ENCODE measurements around the gene UST. TPM values are rescaled to one million over a fixed set of nuclear protein-coding genes. Genes with fewer than 3 reads are reported as not detected.

Gene UST
- total RNA-seq, 2 donors from 2014 or later = 15.3 to 16.3 TPM

- Mint-ChIP-seq H3K27me3 (ENCODE audit: insufficient read depth) (no peaks in the 10 kb centered on the region), H3K36me3 (ENCODE audit: low read depth) (peaks cover 6% of the 10 kb centered on the region), H3K27ac (no peak overlapping the region), H3K4me3 (no peak overlapping the region), H3K4me1 (no peaks in the 10 kb centered on the region), H3K9me3 (no peaks in the 10 kb centered on the region)
- Histone ChIP-seq H3K9ac (ENCODE audit: extremely low read depth, low read length, poor library complexity, severe bottlenecking) (no peak overlapping the region), H3K36me3 (ENCODE audit: control insufficient read depth, insufficient read depth, low read length) (no peaks in the 10 kb centered on the region), H3K4me1 (ENCODE audit: control insufficient read depth, insufficient read depth, low read length) (no peaks in the 10 kb centered on the region), H3K27ac (ENCODE audit: low read depth, low read length) (no peak overlapping the region), H3K4me3 (ENCODE audit: low read length) (no peak overlapping the region), H3K27me3 (ENCODE audit: control insufficient read depth, insufficient read depth, low read length, poor library complexity, severe bottlenecking) (no peaks in the 10 kb centered on the region), H3K9me3 (ENCODE audit: control insufficient read depth, low read length) (no peaks in the 10 kb centered on the region)
- no peak for TF ChIP-seq CTCF (conservative IDR thresholded peaks at IDR 0.05)
- DNase-seq = no peak
- 82 to 96% methylated on average over 4 to 6 of the region's 6 CpGs for WGBS, 2 experiments (ENCODE audit: insufficient coverage in 1 of 2, insufficient read length in 1 of 2)
Observed at GRCh38 chr6:149079911-149080491, 333.2 kb downstream of the UST start.

GRCh38 chr6:149080511-149080910 lies 333.7 kb downstream of the UST start:
- Histone ChIP-seq H3K27ac (ENCODE audit: low read depth, low read length) (no peak overlapping the region), H3K36me3 (ENCODE audit: control insufficient read depth, insufficient read depth, low read length) (no peaks in the 10 kb centered on the region), H3K9me3 (ENCODE audit: control insufficient read depth, low read length) (no peaks in the 10 kb centered on the region), H3K4me3 (ENCODE audit: low read length) (no peak overlapping the region), H3K9ac (ENCODE audit: extremely low read depth, low read length, poor library complexity, severe bottlenecking) (no peak overlapping the region), H3K27me3 (ENCODE audit: control insufficient read depth, insufficient read depth, low read length, poor library complexity, severe bottlenecking) (no peaks in the 10 kb centered on the region), H3K4me1 (ENCODE audit: control insufficient read depth, insufficient read depth, low read length) (no peaks in the 10 kb centered on the region)
- TF ChIP-seq CTCF (conservative IDR thresholded peaks at IDR 0.05) = no peak
- Mint-ChIP-seq H3K27ac (no peak overlapping the region), H3K36me3 (ENCODE audit: low read depth) (peaks cover 3% of the 10 kb centered on the region), H3K4me1 (no peaks in the 10 kb centered on the region), H3K27me3 (ENCODE audit: insufficient read depth) (no peaks in the 10 kb centered on the region), H3K9me3 (no peaks in the 10 kb centered on the region), H3K4me3 (no peak overlapping the region)
- no peak for DNase-seq
- 90 to 98% methylated on average over 5 of the region's 5 CpGs for WGBS, 2 experiments (ENCODE audit: insufficient coverage in 1 of 2, insufficient read length in 1 of 2)

GRCh38 chr6:149081281-149081680 lies 334.5 kb downstream of the UST start:
- Mint-ChIP-seq H3K27ac (no peak overlapping the region), H3K36me3 (ENCODE audit: low read depth) (no peaks in the 10 kb centered on the region), H3K9me3 (no peaks in the 10 kb centered on the region), H3K27me3 (ENCODE audit: insufficient read depth) (no peaks in the 10 kb centered on the region), H3K4me3 (no peak overlapping the region), H3K4me1 (no peaks in the 10 kb centered on the region)
- DNase-seq = no peak
- no peaks in the 10 kb centered on the region for H3K9me3 ChIP-seq (ENCODE audit: control insufficient read depth, low read length)
- 86% methylated on average over 1 of the region's 1 CpG for WGBS, 2 experiments (ENCODE audit: insufficient coverage in 1 of 2, insufficient read length in 1 of 2)
- no peaks in the 10 kb centered on the region for H3K4me1 ChIP-seq (ENCODE audit: control insufficient read depth, insufficient read depth, low read length)
- no peaks in the 10 kb centered on the region for H3K36me3 ChIP-seq (ENCODE audit: control insufficient read depth, insufficient read depth, low read length)
- no peak overlapping the region for H3K4me3 ChIP-seq (ENCODE audit: low read length)
- H3K27ac ChIP-seq (ENCODE audit: low read depth, low read length) = no peak overlapping the region
- no peaks in the 10 kb centered on the region for H3K27me3 ChIP-seq (ENCODE audit: control insufficient read depth, insufficient read depth, low read length, poor library complexity, severe bottlenecking)
- no peak for TF ChIP-seq CTCF (conservative IDR thresholded peaks at IDR 0.05)
- no peak overlapping the region for H3K9ac ChIP-seq (ENCODE audit: extremely low read depth, low read length, poor library complexity, severe bottlenecking)
